ENCODE measurements around the gene MOB2. TPM values are rescaled to one million over a fixed set of nuclear protein-coding genes. Genes with fewer than 3 reads are reported as not detected.

The MOB2 gene
- total RNA-seq, 1 donor from 2014 or later: 29.0 TPM

- Mint-ChIP-seq H3K4me3 (ENCODE audit: unreplicated experiment) (no peak overlapping the region), H3K9me3 (ENCODE audit: unreplicated experiment) (peaks cover 4% of the 10 kb centered on the region), H3K36me3 (ENCODE audit: unreplicated experiment) (no peaks in the 10 kb centered on the region), H3K27me3 (ENCODE audit: unreplicated experiment) (peaks cover 4% of the 10 kb centered on the region), H3K4me1 (ENCODE audit: low read depth, unreplicated experiment) (peaks cover 3% of the 10 kb centered on the region), H3K27ac (ENCODE audit: unreplicated experiment) (no peak overlapping the region)
- TF ChIP-seq CTCF (IDR thresholded peaks at IDR 0.05; ENCODE audit: partially characterized antibody, unreplicated experiment): no peak
- DNase-seq: no peak
Measured at GRCh38 chr11:1480555-1481482, 5.8 kb downstream of the MOB2 start.

DNA sequence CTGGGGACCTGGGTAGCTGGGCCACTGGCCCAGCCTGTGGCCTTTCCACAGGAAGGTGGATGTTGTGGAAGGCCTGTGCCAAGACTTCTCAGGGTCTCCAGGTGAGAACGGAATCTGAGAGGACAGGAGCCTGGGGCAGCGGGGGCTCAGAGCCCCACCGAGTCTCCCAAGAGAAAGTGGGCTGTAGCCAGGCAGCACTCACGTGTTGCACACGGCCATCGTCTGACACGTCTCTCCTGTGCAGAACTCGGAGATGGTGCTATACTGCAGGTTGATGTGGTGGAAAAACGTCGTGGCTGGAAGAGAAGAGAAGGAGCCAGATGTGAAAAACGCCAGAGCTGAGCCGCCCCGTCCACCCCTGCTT, 6.4 kb downstream of the MOB2 start:
- no peaks in the 10 kb centered on the region for H3K36me3 Mint-ChIP-seq (ENCODE audit: unreplicated experiment)
- H3K27me3 Mint-ChIP-seq (ENCODE audit: unreplicated experiment): peaks cover 4% of the 10 kb centered on the region
- H3K4me3 Mint-ChIP-seq (ENCODE audit: unreplicated experiment): no peak overlapping the region
- peaks cover 2% of the 10 kb centered on the region for H3K9me3 Mint-ChIP-seq (ENCODE audit: unreplicated experiment)
- TF ChIP-seq CTCF (IDR thresholded peaks at IDR 0.05; ENCODE audit: partially characterized antibody, unreplicated experiment): no peak
- peaks cover 2% of the 10 kb centered on the region for H3K4me1 Mint-ChIP-seq (ENCODE audit: low read depth, unreplicated experiment)
- DNase-seq: no peak
- H3K27ac Mint-ChIP-seq (ENCODE audit: unreplicated experiment): no peak overlapping the region

DNA sequence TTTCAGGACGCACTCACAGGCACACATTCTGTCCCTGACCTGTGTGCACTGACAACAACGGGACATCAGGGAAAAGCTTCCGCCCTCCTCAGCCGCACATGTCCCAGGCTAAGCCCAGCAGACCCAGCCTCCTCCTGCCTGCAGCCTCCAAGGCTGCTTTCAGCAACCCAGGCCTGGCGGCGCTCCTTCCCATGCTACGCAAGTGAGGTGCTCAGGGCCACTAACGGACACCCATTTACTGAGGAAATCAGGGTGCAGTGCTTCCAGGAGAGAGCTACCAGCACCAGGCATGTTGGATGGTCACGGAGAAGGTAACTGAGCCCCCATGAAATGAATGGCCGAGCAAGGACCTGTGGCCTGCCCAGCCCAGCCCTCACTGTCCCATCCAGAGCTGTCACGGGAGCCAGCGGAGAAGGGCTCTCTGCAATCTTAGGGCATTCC, 6.9 kb downstream of the MOB2 start:
- TF ChIP-seq CTCF (IDR thresholded peaks at IDR 0.05; ENCODE audit: partially characterized antibody, unreplicated experiment): no peak
- Mint-ChIP-seq H3K4me3 (ENCODE audit: unreplicated experiment) (no peak overlapping the region), H3K36me3 (ENCODE audit: unreplicated experiment) (no peaks in the 10 kb centered on the region), H3K9me3 (ENCODE audit: unreplicated experiment) (peaks cover 2% of the 10 kb centered on the region), H3K27ac (ENCODE audit: unreplicated experiment) (no peak overlapping the region), H3K27me3 (ENCODE audit: unreplicated experiment) (peaks cover 4% of the 10 kb centered on the region), H3K4me1 (ENCODE audit: low read depth, unreplicated experiment) (no peaks in the 10 kb centered on the region)
- no peak for DNase-seq

DNA sequence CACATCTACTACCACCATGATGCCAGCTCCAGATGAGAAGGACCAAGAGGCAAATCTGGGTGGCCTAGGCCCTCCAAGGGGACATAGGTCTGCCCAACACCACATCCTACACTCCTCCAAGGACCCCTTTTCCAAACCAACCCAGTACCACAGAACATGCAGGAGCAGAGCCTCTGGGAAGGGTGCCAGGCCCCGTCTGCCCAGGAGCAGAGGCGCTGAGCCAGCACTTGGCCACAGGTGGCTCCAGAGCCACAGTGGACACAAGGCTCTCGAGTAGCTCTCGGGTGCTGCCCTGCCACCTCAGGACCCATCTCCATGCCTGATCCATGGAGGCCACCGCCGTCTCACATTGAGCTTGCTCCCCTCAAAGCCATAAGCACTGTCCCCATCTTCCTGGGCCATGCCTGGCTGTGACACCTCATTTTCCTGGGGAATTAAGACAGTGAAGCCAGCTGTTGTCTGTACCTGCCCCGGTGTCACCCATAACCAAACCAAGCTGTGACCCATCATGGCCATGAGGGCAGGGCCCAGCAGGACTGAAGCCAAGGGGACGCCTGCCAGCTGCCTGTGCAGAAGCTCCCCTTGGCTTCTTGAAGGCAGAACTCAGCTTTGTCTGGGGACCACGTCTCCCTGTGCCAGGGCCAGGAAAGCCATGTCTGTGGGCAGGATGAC, 7.4 kb downstream of the MOB2 start:
- no peak for TF ChIP-seq CTCF (IDR thresholded peaks at IDR 0.05; ENCODE audit: partially characterized antibody, unreplicated experiment)
- H3K36me3 Mint-ChIP-seq (ENCODE audit: unreplicated experiment): no peaks in the 10 kb centered on the region
- H3K4me3 Mint-ChIP-seq (ENCODE audit: unreplicated experiment): no peak overlapping the region
- H3K27me3 Mint-ChIP-seq (ENCODE audit: unreplicated experiment): peaks cover 4% of the 10 kb centered on the region
- no peaks in the 10 kb centered on the region for H3K4me1 Mint-ChIP-seq (ENCODE audit: low read depth, unreplicated experiment)
- peaks cover 3% of the 10 kb centered on the region for H3K9me3 Mint-ChIP-seq (ENCODE audit: unreplicated experiment)
- H3K27ac Mint-ChIP-seq (ENCODE audit: unreplicated experiment): no peak overlapping the region
- no peak for DNase-seq

- H3K4me3 Mint-ChIP-seq (ENCODE audit: unreplicated experiment): no peak overlapping the region
Measured at GRCh38 chr11:1478544-1478943, 8.0 kb downstream of the MOB2 start.

More at GRCh38 chr11:1478544-1478943, 8.0 kb downstream of the MOB2 start:
- H3K27me3 Mint-ChIP-seq (ENCODE audit: unreplicated experiment): peaks cover 4% of the 10 kb centered on the region
- no peak for TF ChIP-seq CTCF (IDR thresholded peaks at IDR 0.05; ENCODE audit: partially characterized antibody, unreplicated experiment)
- no peak overlapping the region for H3K27ac Mint-ChIP-seq (ENCODE audit: unreplicated experiment)
- no peak for DNase-seq
- peaks cover 4% of the 10 kb centered on the region for H3K9me3 Mint-ChIP-seq (ENCODE audit: unreplicated experiment)
- no peaks in the 10 kb centered on the region for H3K4me1 Mint-ChIP-seq (ENCODE audit: low read depth, unreplicated experiment)
- H3K36me3 Mint-ChIP-seq (ENCODE audit: unreplicated experiment): no peaks in the 10 kb centered on the region

All from glutamatergic neuron (in vitro differentiated cells).